IMR-90 (cell line): ENCODE data around the gene LRRC61. TPM values are rescaled to one million over a fixed set of nuclear protein-coding genes. Genes with fewer than 3 reads are reported as not detected.
A peak's percentile ranks its signal among the peaks of the same experiment; 100 is the strongest.

Experiments used
- ATAC-seq: fragments of 200-7000 bp; cut with Tn5 transposase; 2 replicates; pipeline ENCODE4 v1.9.1; 2020; ENCODE audit warnings: low read depth, mild to moderate bottlenecking, moderate library complexity
- BruUV-seq: library from RNA; stranded (reverse); fragments of 400-500 nt; replicated peaks from 2 replicates; lab custom pipeline; 2021; lab: Mats Ljungman, UMichigan
- CTCF ChIA-PET: fragments of 300-600 bp; formaldehyde crosslinking; extraction: SDS; loops from one replicate; lab custom pipeline; 2021; ENCODE audit warnings: antibody characterized with exemption; lab: Yijun Ruan, JAX
- POLR2A ChIA-PET: fragments of 300-600 bp; sonication (Branson Sonifier 250); formaldehyde crosslinking; loops from one replicate; lab custom pipeline; 2022; ENCODE audit warnings: antibody characterized with exemption; ENCODE audit not compliant: unreplicated experiment; lab: Charles Lee
- DNase-seq: peaks from one replicate; pipeline ENCODE4 v3.0.0; 2013
- H2AFZ ChIP-seq: replicated peaks from 2 replicates; pipeline ENCODE3; 2013; ENCODE audit warnings: low read length, mild to moderate bottlenecking; ENCODE audit not compliant: poor library complexity
- H2AK5ac ChIP-seq: 2 replicates; pipeline ENCODE4 v1.6.1; 2013; ENCODE audit warnings: low read depth, low read length, inconsistent platforms
- H2AK9ac ChIP-seq: replicated peaks from 2 replicates; pipeline ENCODE3; 2013; ENCODE audit warnings: mild to moderate bottlenecking, low read depth, low read length, moderate library complexity; ENCODE audit not compliant: poor library complexity
- H2BK120ac ChIP-seq: 2 replicates; pipeline ENCODE4 v1.6.1; 2013; ENCODE audit warnings: low read depth, low read length, inconsistent platforms
- H2BK15ac ChIP-seq: 3 replicates; pipeline ENCODE4 v1.6.1; 2013; ENCODE audit warnings: low read depth, low read length, inconsistent platforms
- H2BK20ac ChIP-seq: 2 replicates; pipeline ENCODE4 v1.6.1; 2013; ENCODE audit warnings: low read depth, mild to moderate bottlenecking, inconsistent platforms, low read length, moderate library complexity
- H2BK5ac ChIP-seq: 2 replicates; pipeline ENCODE4 v1.6.1; 2013; ENCODE audit warnings: mild to moderate bottlenecking, low read depth, low read length, inconsistent platforms; ENCODE audit not compliant: poor library complexity, severe bottlenecking
- H3K14ac ChIP-seq: replicated peaks from 2 replicates; pipeline ENCODE4 v1.6.1; 2013; ENCODE audit warnings: low read depth, low read length, inconsistent platforms
- H3K18ac ChIP-seq: 2 replicates; pipeline ENCODE4 v1.6.1; 2013; ENCODE audit warnings: low read depth, low read length, control low read depth
- H3K23ac ChIP-seq: 2 replicates; pipeline ENCODE4 v1.6.1; 2013; ENCODE audit warnings: low read depth, low read length, inconsistent platforms
- H3K27ac ChIP-seq: 2 replicates; pipeline ENCODE4 v1.5.1; 2013; ENCODE audit warnings: mild to moderate bottlenecking, control low read depth, low read length; ENCODE audit not compliant: insufficient read depth
- H3K27me3 ChIP-seq: 2 replicates; pipeline ENCODE4 v1.6.1; 2013; ENCODE audit warnings: low read length; ENCODE audit not compliant: control insufficient read depth, insufficient read depth
- H3K36me3 ChIP-seq: 2 replicates; pipeline ENCODE4 v1.6.1; 2013; ENCODE audit warnings: low read length, mixed read lengths; ENCODE audit not compliant: control insufficient read depth, insufficient read depth
- H3K4ac ChIP-seq: 2 replicates; pipeline ENCODE4 v1.6.1; 2013; ENCODE audit warnings: low read depth, low read length, inconsistent platforms
- H3K4me1 ChIP-seq: 2 replicates; pipeline ENCODE4 v1.6.1; 2013; ENCODE audit warnings: low read length, mixed read lengths; ENCODE audit not compliant: control insufficient read depth, insufficient read depth
- H3K4me2 ChIP-seq: 2 replicates; pipeline ENCODE4 v1.6.1; 2013; ENCODE audit warnings: low read depth, mild to moderate bottlenecking, control low read depth, low read length, moderate library complexity
- H3K4me3 ChIP-seq: 2 replicates; pipeline ENCODE4 v1.5.1; 2013; ENCODE audit warnings: low read depth, mild to moderate bottlenecking, control low read depth, low read length, moderate library complexity; ENCODE audit not compliant: insufficient read depth
- H3K56ac ChIP-seq: 2 replicates; pipeline ENCODE4 v1.6.1; 2013; ENCODE audit warnings: low read length, inconsistent platforms; ENCODE audit not compliant: insufficient read depth; ENCODE audit errors: extremely low read depth
- H3K79me1 ChIP-seq, 2 experiments: 2 replicates each; pipeline ENCODE4 v1.6.1; 2013; ENCODE audit warnings: low read length in 2 of 2, inconsistent platforms in 1 of 2, low read depth in 1 of 2
- H3K9ac ChIP-seq: 2 replicates; pipeline ENCODE4 v1.6.1; 2013; ENCODE audit warnings: low read depth, low read length, control low read depth
- H3K9me1 ChIP-seq: 2 replicates; pipeline ENCODE4 v1.6.1; 2013; ENCODE audit warnings: low read length, inconsistent platforms; ENCODE audit not compliant: insufficient read depth
- H3K9me3 ChIP-seq: 2 replicates; pipeline ENCODE4 v1.6.1; 2013; ENCODE audit warnings: low read length; ENCODE audit not compliant: control insufficient read depth, insufficient read depth
- H4K20me1 ChIP-seq: 2 replicates; pipeline ENCODE4 v1.6.1; 2013; ENCODE audit warnings: low read length, inconsistent platforms; ENCODE audit not compliant: insufficient read depth
- H4K5ac ChIP-seq: 2 replicates; pipeline ENCODE4 v1.6.1; 2013; ENCODE audit warnings: mild to moderate bottlenecking, low read depth, low read length, control low read depth
- H4K8ac ChIP-seq, 2 experiments: 2 replicates each; pipeline ENCODE4 v1.6.1; 2013; ENCODE audit warnings: low read depth in 2 of 2, low read length in 2 of 2, control low read depth in 1 of 2, inconsistent platforms in 1 of 2
- H4K91ac ChIP-seq: 2 replicates; pipeline ENCODE4 v1.6.1; 2013; ENCODE audit warnings: low read depth, low read length, inconsistent platforms; ENCODE audit not compliant: insufficient read depth
- BHLHE40 ChIP-seq: fragments of 150-350 bp; IDR thresholded peaks from 2 replicates; pipeline ENCODE4 v1.6.1; 2016; ENCODE audit warnings: mild to moderate bottlenecking, low read depth, low read length
- CEBPB ChIP-seq: IDR thresholded peaks from 2 replicates; pipeline ENCODE4 v1.6.1; 2012; ENCODE audit warnings: low read depth, low read length, improper control_type of control experiment
- CHD1 ChIP-seq: IDR thresholded peaks from 2 replicates; pipeline ENCODE4 v1.6.1; 2012; ENCODE audit warnings: low read depth, low read length, improper control_type of control experiment
- FOS ChIP-seq: fragments of 150-350 bp; IDR thresholded peaks from 2 replicates; pipeline ENCODE4 v1.6.1; 2016; ENCODE audit warnings: low read depth, low read length
- MAFK ChIP-seq: IDR thresholded peaks from 2 replicates; pipeline ENCODE4 v1.6.1; 2012; ENCODE audit warnings: low read depth, low read length, improper control_type of control experiment
- MAZ ChIP-seq: IDR thresholded peaks from 2 replicates; pipeline ENCODE4 v1.6.1; 2012; ENCODE audit warnings: low read depth, mild to moderate bottlenecking, low read length, improper control_type of control experiment, moderate library complexity, borderline replicate concordance
- MXI1 ChIP-seq: IDR thresholded peaks from 2 replicates; pipeline ENCODE4 v1.6.1; 2012; ENCODE audit warnings: low read depth, mild to moderate bottlenecking, low read length, moderate library complexity, borderline replicate concordance
- NFE2L2 ChIP-seq: fragments of 150-350 bp; IDR thresholded peaks from 2 replicates; pipeline ENCODE4 v1.6.1; 2016; ENCODE audit warnings: low read depth, mild to moderate bottlenecking, low read length
- POLR2A ChIP-seq: IDR thresholded peaks from 2 replicates; pipeline ENCODE4 v1.6.1; 2012; ENCODE audit warnings: mild to moderate bottlenecking, low read depth, low read length
- RAD21 ChIP-seq: IDR thresholded peaks from 2 replicates; pipeline ENCODE4 v1.6.1; 2012; ENCODE audit warnings: low read length, improper control_type of control experiment
- RCOR1 ChIP-seq: IDR thresholded peaks from 2 replicates; pipeline ENCODE4 v1.6.1; 2012; ENCODE audit warnings: mild to moderate bottlenecking, low read length, improper control_type of control experiment; ENCODE audit not compliant: insufficient replicate concordance
- SMC3 ChIP-seq: fragments of 150-350 bp; IDR thresholded peaks from 2 replicates; pipeline ENCODE4 v1.6.1; 2016; ENCODE audit warnings: low read depth, mild to moderate bottlenecking, antibody characterized with exemption, low read length, moderate library complexity
- WGBS, 2 experiments: methylation state at CpG; one replicate each; pipeline versions ENCODE4 v1.1.5 to v1.1.7; 2013; ENCODE audit warnings: missing lambda C conversion rate in 2 of 2; ENCODE audit not compliant: insufficient read length in 1 of 2; ENCODE audit errors: extremely low coverage in 2 of 2; 5-methylcytosine and 5-hydroxymethylcytosine counted together
- dilution Hi-C: fragments of 300-500 bp; cut with HindIII; formaldehyde crosslinking; loops from one replicate; pipeline ENCODE4 v1.14.3; 2018; ENCODE audit warnings: low sequenced_read_pairs; ENCODE audit not compliant: unreplicated experiment
- in situ Hi-C: fragments of 300-500 bp; cut with MboI; formaldehyde crosslinking; loops from 3 replicates; pipeline ENCODE4 v1.14.3; 2019; ENCODE audit warnings: low sequenced_read_pairs, inconsistent platforms, mixed read lengths
- intact Hi-C: fragments of 100-400 bp; cut with micrococcal nuclease; formaldehyde crosslinking; loops from 2 replicates; pipeline ENCODE4 v1.10.0; 2022
- polyA plus RNA-seq, 3 experiments: library from polyadenylated mRNA; depleted of rRNA; stranded (reverse); fragments of >200 nt; gene quantifications; 2 replicates each; pipeline ENCODE4 v1.2.3, GENCODE V29; 2012; ENCODE audit warnings: low replicate concordance in 1 of 3
- total RNA-seq: library from RNA; depleted of rRNA; stranded (reverse); fragments of >200 nt; gene quantifications from 2 replicates; pipeline ENCODE4 v1.2.3, GENCODE V29; 2012
- TF ChIP-seq, protein P1 (sequence below): fragments of 150-350 bp; IDR thresholded peaks from 2 replicates; pipeline ENCODE4 v1.6.1; 2016; ENCODE audit warnings: low read depth, mild to moderate bottlenecking, low read length, moderate library complexity, borderline replicate concordance
- TF ChIP-seq, protein P2 (sequence below): fragments of 150-350 bp; IDR thresholded peaks from 2 replicates; pipeline ENCODE4 v1.6.1; 2017; ENCODE audit warnings: mild to moderate bottlenecking, antibody characterized with exemption, low read length, low read depth
- TF ChIP-seq, protein P3 (sequence below): conservative IDR thresholded peaks from 2 replicates; pipeline ENCODE4 v1.5.1; 2012; ENCODE audit warnings: mild to moderate bottlenecking, low read depth, low read length, improper control_type of control experiment

The LRRC61 gene
- total and polyA plus RNA-seq, 2 of the 4 experiments (the other 2 are of a cell fraction), result 0.07 TPM; not detected in 1

DNA sequence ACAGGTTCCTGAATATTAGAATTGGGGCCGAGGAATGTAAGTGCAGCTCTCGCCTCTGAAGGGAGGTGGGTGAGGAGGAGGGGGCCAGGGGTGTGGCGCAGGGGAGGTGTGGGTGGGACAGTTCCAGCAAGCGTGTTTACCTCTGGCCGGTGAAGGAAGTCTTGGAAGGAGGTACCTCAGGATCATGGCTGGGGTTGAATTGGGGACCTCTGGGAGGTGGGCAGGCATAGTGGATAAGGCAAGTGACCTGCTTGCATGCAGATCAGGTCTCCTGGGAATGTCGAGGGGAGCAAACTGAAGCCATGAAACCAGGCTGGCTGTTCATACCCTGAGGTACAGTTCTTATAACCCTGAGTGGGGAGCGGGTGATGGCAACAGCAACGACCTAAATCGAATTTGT, 57.9 kb downstream of the LRRC61 start:
- BruUV-seq, result no TSS peak
- peaks cover 2% of the 10 kb centered on the region; the same call in 1 of the 2 replicates for H3K36me3 ChIP-seq
- in situ Hi-C loops, result no loop called here
- no peak overlapping the region for H2BK120ac ChIP-seq
- no peak overlapping the region for H3K14ac ChIP-seq
- dilution Hi-C loops, result no loop called here
- no peak overlapping the region for H2AFZ ChIP-seq
- H3K27ac ChIP-seq, result no peak overlapping the region
- no peak overlapping the region for H3K18ac ChIP-seq
- no peak overlapping the region for H3K23ac ChIP-seq
- peaks cover 21 to 50% of the 10 kb centered on the region in 2 experiments for H3K79me1 ChIP-seq
- no peak overlapping the region for H4K5ac ChIP-seq
- no peak overlapping the region for H4K91ac ChIP-seq
- CTCF ChIA-PET, result no interaction called here
- H3K9me1 ChIP-seq, result peaks cover 16% of the 10 kb centered on the region; the same call in 1 of the 2 replicates
- no peak overlapping the region for H3K4ac ChIP-seq
- WGBS, 2 experiments, result 89% methylated on average over 2 of the region's 9 CpGs; no CpG with 5 or more reads in 1 of the 2 experiments
- no peak overlapping the region for H2BK15ac ChIP-seq
- H2AK5ac ChIP-seq, result no peak overlapping the region
- no peak overlapping the region for H3K4me3 ChIP-seq
- no peaks in the 10 kb centered on the region for H3K9me3 ChIP-seq
- H3K4me1 ChIP-seq, result peaks cover 10% of the 10 kb centered on the region
- no peak for ATAC-seq
- no peak overlapping the region for H2BK5ac ChIP-seq
- TF ChIP-seq RCOR1 (no peak), MAFK (no peak), FOS (no peak), NFE2L2 (no peak), CEBPB (no peak), POLR2A (no peak), BHLHE40 (no peak), MXI1 (no peak), SMC3 (no peak), RAD21 (no peak), CHD1 (no peak), MAZ (no peak)
- TF ChIP-seq, protein P1, sequence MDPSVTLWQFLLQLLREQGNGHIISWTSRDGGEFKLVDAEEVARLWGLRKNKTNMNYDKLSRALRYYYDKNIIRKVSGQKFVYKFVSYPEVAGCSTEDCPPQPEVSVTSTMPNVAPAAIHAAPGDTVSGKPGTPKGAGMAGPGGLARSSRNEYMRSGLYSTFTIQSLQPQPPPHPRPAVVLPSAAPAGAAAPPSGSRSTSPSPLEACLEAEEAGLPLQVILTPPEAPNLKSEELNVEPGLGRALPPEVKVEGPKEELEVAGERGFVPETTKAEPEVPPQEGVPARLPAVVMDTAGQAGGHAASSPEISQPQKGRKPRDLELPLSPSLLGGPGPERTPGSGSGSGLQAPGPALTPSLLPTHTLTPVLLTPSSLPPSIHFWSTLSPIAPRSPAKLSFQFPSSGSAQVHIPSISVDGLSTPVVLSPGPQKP, result no peak
- TF ChIP-seq, protein P2, sequence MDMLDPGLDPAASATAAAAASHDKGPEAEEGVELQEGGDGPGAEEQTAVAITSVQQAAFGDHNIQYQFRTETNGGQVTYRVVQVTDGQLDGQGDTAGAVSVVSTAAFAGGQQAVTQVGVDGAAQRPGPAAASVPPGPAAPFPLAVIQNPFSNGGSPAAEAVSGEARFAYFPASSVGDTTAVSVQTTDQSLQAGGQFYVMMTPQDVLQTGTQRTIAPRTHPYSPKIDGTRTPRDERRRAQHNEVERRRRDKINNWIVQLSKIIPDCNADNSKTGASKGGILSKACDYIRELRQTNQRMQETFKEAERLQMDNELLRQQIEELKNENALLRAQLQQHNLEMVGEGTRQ, result no peak
- TF ChIP-seq, protein P3, sequence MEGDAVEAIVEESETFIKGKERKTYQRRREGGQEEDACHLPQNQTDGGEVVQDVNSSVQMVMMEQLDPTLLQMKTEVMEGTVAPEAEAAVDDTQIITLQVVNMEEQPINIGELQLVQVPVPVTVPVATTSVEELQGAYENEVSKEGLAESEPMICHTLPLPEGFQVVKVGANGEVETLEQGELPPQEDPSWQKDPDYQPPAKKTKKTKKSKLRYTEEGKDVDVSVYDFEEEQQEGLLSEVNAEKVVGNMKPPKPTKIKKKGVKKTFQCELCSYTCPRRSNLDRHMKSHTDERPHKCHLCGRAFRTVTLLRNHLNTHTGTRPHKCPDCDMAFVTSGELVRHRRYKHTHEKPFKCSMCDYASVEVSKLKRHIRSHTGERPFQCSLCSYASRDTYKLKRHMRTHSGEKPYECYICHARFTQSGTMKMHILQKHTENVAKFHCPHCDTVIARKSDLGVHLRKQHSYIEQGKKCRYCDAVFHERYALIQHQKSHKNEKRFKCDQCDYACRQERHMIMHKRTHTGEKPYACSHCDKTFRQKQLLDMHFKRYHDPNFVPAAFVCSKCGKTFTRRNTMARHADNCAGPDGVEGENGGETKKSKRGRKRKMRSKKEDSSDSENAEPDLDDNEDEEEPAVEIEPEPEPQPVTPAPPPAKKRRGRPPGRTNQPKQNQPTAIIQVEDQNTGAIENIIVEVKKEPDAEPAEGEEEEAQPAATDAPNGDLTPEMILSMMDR, result no peak
- POLR2A ChIA-PET, result no interaction called here
- intact Hi-C loops, result no loop called here
- H2AK9ac ChIP-seq, result no peak overlapping the region
- H3K9ac ChIP-seq, result no peak overlapping the region
- H3K56ac ChIP-seq, result no peak overlapping the region
- H2BK20ac ChIP-seq, result no peak overlapping the region
- no peaks in the 10 kb centered on the region for H3K27me3 ChIP-seq
- H3K4me2 ChIP-seq, result no peak overlapping the region
- H4K8ac ChIP-seq, result peak overlapping the region in 1 of 2 experiments; percentile 5; a peak in 1 of 4 replicates
- H4K20me1 ChIP-seq, result peaks cover 7% of the 10 kb centered on the region; the same call in 1 of the 2 replicates
- DNase-seq, result no peak
